PFSK-1 (cell line): Measurements from ENCODE around the gene FAM120B.

ENCODE experiments used
- FOXP2 ChIP-seq: optimal IDR thresholded peaks from 2 replicates; pipeline ENCODE3; 2011; ENCODE audit warnings: borderline replicate concordance, control low read depth, inconsistent platforms; ENCODE audit not compliant: insufficient read depth; ENCODE audit errors: extremely low read length, extremely low read depth
- POLR2AphosphoS5 ChIP-seq: IDR thresholded peaks from 2 replicates; pipeline ENCODE4 v1.6.1; 2012; ENCODE audit warnings: low read depth, mild to moderate bottlenecking, control low read depth, low read length, moderate library complexity
- REST ChIP-seq, 2 experiments: IDR thresholded peaks; 2 replicates each; pipeline versions ENCODE4 v1.6.1 to v1.8.0; 2011 to 2012; ENCODE audit warnings: low read depth in 2 of 2, low read length in 2 of 2, control low read depth in 1 of 2, inconsistent platforms in 1 of 2, mild to moderate bottlenecking in 1 of 2, moderate library complexity in 1 of 2; ENCODE audit not compliant: insufficient read depth in 1 of 2
- SIN3A ChIP-seq: IDR thresholded peaks from 2 replicates; pipeline ENCODE4 v1.6.1; 2012; ENCODE audit warnings: mild to moderate bottlenecking, low read length, moderate library complexity, borderline replicate concordance; ENCODE audit not compliant: insufficient read depth
- TAF1 ChIP-seq: IDR thresholded peaks from 2 replicates; pipeline ENCODE4 v1.6.1; 2012; ENCODE audit warnings: low read length, control low read depth, borderline replicate concordance; ENCODE audit not compliant: insufficient read depth

Gene FAM120B

GRCh38 chr6:170440437-170440836 lies 133.9 kb downstream of the FAM120B start:
- TF ChIP-seq SIN3A, result no peak
- no peak for TF ChIP-seq REST (IDR thresholded peaks at IDR 0.05; ENCODE audit: insufficient read depth in 1 of 2, low read depth in 2 of 2, low read length in 2 of 2)
- no peak for TF ChIP-seq FOXP2
- TF ChIP-seq POLR2AphosphoS5, result no peak
- no peak for TF ChIP-seq TAF1

DNA sequence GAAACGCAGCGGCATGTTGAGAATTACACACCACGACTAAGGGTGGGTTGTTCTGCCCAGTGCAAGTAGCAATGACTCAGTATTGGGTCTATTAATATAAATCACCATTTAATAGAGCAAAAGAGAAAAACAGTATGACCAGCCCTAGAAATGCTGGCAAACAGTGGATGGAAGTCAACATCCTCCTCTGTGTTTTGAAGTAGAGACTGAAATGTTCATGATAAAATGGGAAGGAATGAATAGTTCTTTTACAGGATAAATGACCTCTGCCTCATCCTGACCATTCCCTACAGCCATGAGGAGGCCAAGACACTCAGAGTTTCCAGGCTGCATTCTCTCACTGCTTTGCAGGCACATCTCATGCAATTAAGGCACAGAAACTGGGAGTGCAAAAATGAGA lies 134.8 kb downstream of the FAM120B start:
- no peak for TF ChIP-seq POLR2AphosphoS5
- no peak for TF ChIP-seq REST (IDR thresholded peaks at IDR 0.05; ENCODE audit: insufficient read depth in 1 of 2, low read depth in 2 of 2, low read length in 2 of 2)
- no peak for TF ChIP-seq TAF1
- no peak for TF ChIP-seq FOXP2
- TF ChIP-seq SIN3A, result no peak

DNA sequence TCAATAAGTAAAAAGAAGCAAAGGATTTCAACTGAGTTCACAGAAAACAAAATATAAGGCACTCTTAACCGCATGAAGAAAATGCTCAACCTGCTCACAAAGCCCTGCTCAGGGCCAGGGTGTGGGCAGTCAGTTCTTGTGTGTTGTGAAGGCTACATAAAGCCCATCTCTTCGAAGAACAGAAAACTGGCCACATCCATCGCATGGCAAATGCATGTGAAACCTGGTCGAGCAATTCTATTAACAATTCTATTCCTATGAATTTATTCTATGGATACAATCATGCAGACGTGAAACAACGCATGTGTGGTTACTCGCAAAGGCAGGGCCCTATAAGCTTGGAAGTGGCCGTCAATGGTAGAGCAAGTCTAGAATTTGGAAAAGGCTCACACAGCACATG lies 136.0 kb downstream of the FAM120B start:
- TF ChIP-seq POLR2AphosphoS5 (no peak), REST (IDR thresholded peaks at IDR 0.05; ENCODE audit: insufficient read depth in 1 of 2, low read depth in 2 of 2, low read length in 2 of 2) (no peak), TAF1 (no peak), SIN3A (no peak), FOXP2 (no peak)

- TF ChIP-seq FOXP2, result no peak
- no peak for TF ChIP-seq TAF1
- no peak for TF ChIP-seq SIN3A
- no peak for TF ChIP-seq POLR2AphosphoS5
- TF ChIP-seq REST (IDR thresholded peaks at IDR 0.05; ENCODE audit: insufficient read depth in 1 of 2, low read depth in 2 of 2, low read length in 2 of 2), result no peak
Observed at GRCh38 chr6:170443151-170443662, 136.6 kb downstream of the FAM120B start.

DNA sequence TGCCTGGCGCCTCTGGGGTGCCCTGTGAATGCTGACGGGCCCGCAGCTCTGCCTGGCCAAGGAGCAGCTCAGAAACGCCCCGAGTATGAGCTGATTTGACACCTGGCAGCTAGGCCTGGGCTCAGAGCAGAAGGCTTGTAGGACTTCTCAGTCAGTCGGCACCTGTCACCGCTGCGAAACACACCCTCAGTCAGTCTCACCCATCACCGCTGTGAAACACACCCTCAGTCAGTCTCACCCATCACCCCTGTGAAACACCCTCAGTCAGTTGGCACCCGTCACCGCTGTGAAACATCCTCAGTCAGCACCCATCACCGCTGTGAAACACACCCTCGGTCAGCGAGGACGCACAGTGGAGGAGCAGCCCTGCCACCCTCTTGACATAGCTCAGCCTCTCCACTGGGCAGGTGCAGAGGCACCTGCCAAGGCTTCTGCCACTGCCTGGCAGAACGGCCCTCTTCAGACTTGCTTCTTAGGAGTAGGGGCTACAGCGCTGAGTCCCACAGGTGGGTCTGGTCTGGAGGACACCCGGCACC lies 137.6 kb downstream of the FAM120B start:
- TF ChIP-seq TAF1 (no peak), REST (IDR thresholded peaks at IDR 0.05; ENCODE audit: insufficient read depth in 1 of 2, low read depth in 2 of 2, low read length in 2 of 2) (no peak), SIN3A (no peak)
